HG02759 (cell line): ENCODE results near the gene F11R.
"Not testable (repeated sequence)": the region's sequence is repeated elsewhere in the genome, so short reads cannot be mapped to it uniquely, and the experiment has no call there.

Source experiments
- ATAC-seq: cut with Tn5 transposase; IDR thresholded peaks from one replicate; pipeline ENCODE4 v1.9.1; 2021; ENCODE audit warnings: mild to moderate bottlenecking, moderate library complexity; ENCODE audit not compliant: unreplicated experiment

The F11R gene

GRCh38 chr1:161016683-161017082 is 4.3 kb downstream of the F11R start:
- not testable (repeated sequence) for ATAC-seq

GRCh38 chr1:161013488-161014230 is 7.3 kb downstream of the F11R start:
- peak; percentile 93 for ATAC-seq

- no peak for ATAC-seq
Observed at GRCh38 chr1:161013131-161013487, 7.8 kb downstream of the F11R start.

- no peak for ATAC-seq
Observed at GRCh38 chr1:161012420-161012819, 8.5 kb downstream of the F11R start.

GRCh38 chr1:161009602-161010211 is 11.2 kb downstream of the F11R start:
- ATAC-seq: no peak

GRCh38 chr1:161008869-161009510 is 12.0 kb downstream of the F11R start:
- ATAC-seq: no peak

- no peak for ATAC-seq
Observed at GRCh38 chr1:161007369-161007768, 13.6 kb downstream of the F11R start.

- ATAC-seq: no peak
Observed at GRCh38 chr1:161006563-161006962, 14.4 kb downstream of the F11R start.

- no peak for ATAC-seq
Observed at GRCh38 chr1:161001525-161001924, 19.4 kb downstream of the F11R start.

GRCh38 chr1:161000736-161001480 is 20.0 kb downstream of the F11R start:
- ATAC-seq: no peak

- no peak for ATAC-seq
Observed at GRCh38 chr1:160999376-160999775, 21.6 kb downstream of the F11R start.

- peak; percentile 57 for ATAC-seq
Observed at GRCh38 chr1:160997323-160998038, 23.5 kb downstream of the F11R start.

GRCh38 chr1:160996178-160996577 is 24.8 kb downstream of the F11R start:
- ATAC-seq: no peak

GRCh38 chr1:160993544-160994193 is 27.3 kb downstream of the F11R start:
- no peak for ATAC-seq

- ATAC-seq: not testable (repeated sequence)
Observed at GRCh38 chr1:160992036-160992435, 28.9 kb downstream of the F11R start.

GRCh38 chr1:160987359-160988050 is 33.4 kb downstream of the F11R start:
- no peak for ATAC-seq

GRCh38 chr1:160985723-160986122 is 35.2 kb downstream of the F11R start:
- ATAC-seq: no peak

- ATAC-seq: no peak
Observed at GRCh38 chr1:160981584-160982411, 39.2 kb downstream of the F11R start.

- ATAC-seq: no peak
Observed at GRCh38 chr1:160979286-160979685, 41.7 kb downstream of the F11R start.
